Endothelial cell (in vitro differentiated cells): Measurements from ENCODE around the gene CSHL1. TPM values are rescaled to one million over a fixed set of nuclear protein-coding genes. Genes with fewer than 3 reads are reported as not detected.

ENCODE experiments used
- DNase-seq: peaks from one replicate; pipeline ENCODE4 v3.0.0; 2021; ENCODE audit warnings: low spot score
- H3K27ac Mint-ChIP-seq: one replicate; pipeline ENCODE4 v1.8.0; 2021; ENCODE audit warnings: mixed read lengths, inconsistent platforms; ENCODE audit not compliant: unreplicated experiment
- H3K27me3 Mint-ChIP-seq: one replicate; pipeline ENCODE4 v1.8.0; 2021; ENCODE audit warnings: mild to moderate bottlenecking, moderate library complexity, mixed read lengths, inconsistent platforms; ENCODE audit not compliant: unreplicated experiment
- H3K36me3 Mint-ChIP-seq: one replicate; pipeline ENCODE4 v1.8.0; 2021; ENCODE audit warnings: mild to moderate bottlenecking, low read depth, mixed read lengths, inconsistent platforms; ENCODE audit not compliant: unreplicated experiment
- H3K4me1 Mint-ChIP-seq: one replicate; pipeline ENCODE4 v1.8.0; 2021; ENCODE audit warnings: mild to moderate bottlenecking, mixed read lengths, inconsistent platforms; ENCODE audit not compliant: unreplicated experiment
- H3K4me3 Mint-ChIP-seq: one replicate; pipeline ENCODE4 v1.8.0; 2021; ENCODE audit warnings: mild to moderate bottlenecking, mixed read lengths, inconsistent platforms; ENCODE audit not compliant: unreplicated experiment
- H3K9me3 Mint-ChIP-seq: one replicate; pipeline ENCODE4 v1.8.0; 2021; ENCODE audit warnings: mixed read lengths, inconsistent platforms; ENCODE audit not compliant: unreplicated experiment
- CTCF ChIP-seq: fragments of 200-600 bp; sonication (generic); IDR thresholded peaks from one replicate; pipeline ENCODE4 v1.5.0; 2021; ENCODE audit warnings: antibody characterized with exemption; ENCODE audit not compliant: unreplicated experiment
- total RNA-seq: library from RNA; stranded (reverse); fragmentation: NEBNext Ultra II Directional; extraction: Animal tissue kit (Norgen Biotek cat#: 25700); gene quantifications from one replicate; pipeline ENCODE4 v1.2.1, GENCODE V29; 2021; ENCODE audit not compliant: unreplicated experiment

CSHL1 gene
- total RNA-seq, 1 donor from 2014 or later, result not detected

- H3K9me3 Mint-ChIP-seq, result no peaks in the 10 kb centered on the region
- H3K27ac Mint-ChIP-seq, result no peak overlapping the region
- peaks cover 6% of the 10 kb centered on the region for H3K27me3 Mint-ChIP-seq
- H3K4me3 Mint-ChIP-seq, result no peak overlapping the region
- H3K36me3 Mint-ChIP-seq, result no peaks in the 10 kb centered on the region
- no peak for TF ChIP-seq CTCF
- DNase-seq, result peak; percentile 26
- H3K4me1 Mint-ChIP-seq, result peaks cover 5% of the 10 kb centered on the region
Observed at GRCh38 chr17:63930951-63931575, 20.0 kb upstream of the CSHL1 start.

- no peak for TF ChIP-seq CTCF
- Mint-ChIP-seq H3K27ac (no peak overlapping the region), H3K4me3 (no peak overlapping the region), H3K9me3 (no peaks in the 10 kb centered on the region), H3K36me3 (no peaks in the 10 kb centered on the region), H3K4me1 (peaks cover 5% of the 10 kb centered on the region), H3K27me3 (peaks cover 6% of the 10 kb centered on the region)
- no peak for DNase-seq
Observed at GRCh38 chr17:63929860-63930766, 19.1 kb upstream of the CSHL1 start.

GRCh38 chr17:63928966-63929695 lies 18.1 kb upstream of the CSHL1 start:
- peaks cover 6% of the 10 kb centered on the region for H3K27me3 Mint-ChIP-seq
- peaks cover 5% of the 10 kb centered on the region for H3K4me1 Mint-ChIP-seq
- no peaks in the 10 kb centered on the region for H3K36me3 Mint-ChIP-seq
- DNase-seq, result no peak
- no peaks in the 10 kb centered on the region for H3K9me3 Mint-ChIP-seq
- no peak overlapping the region for H3K4me3 Mint-ChIP-seq
- no peak overlapping the region for H3K27ac Mint-ChIP-seq
- TF ChIP-seq CTCF, result no peak

GRCh38 chr17:63928172-63928666 lies 17.2 kb upstream of the CSHL1 start:
- Mint-ChIP-seq H3K9me3 (no peaks in the 10 kb centered on the region), H3K27me3 (peaks cover 6% of the 10 kb centered on the region), H3K4me3 (no peak overlapping the region), H3K4me1 (peaks cover 5% of the 10 kb centered on the region), H3K27ac (no peak overlapping the region), H3K36me3 (no peaks in the 10 kb centered on the region)
- no peak for TF ChIP-seq CTCF
- no peak for DNase-seq
